RCC 7860 (cell line): Measurements from ENCODE around the gene CLPX.
"Not testable (repeated sequence)": the region's sequence is repeated elsewhere in the genome, so short reads cannot be mapped to it uniquely, and the experiment has no call there.

Experiments
- DNase-seq: peaks from one replicate; pipeline ENCODE4 v3.0.0-alpha.2; 2015; ENCODE audit warnings: low spot score
- FAIRE-seq: peaks from 2 replicates; lab custom pipeline; 2012; peaks lifted over from hg19 to GRCh38; lab: Jason Lieb, UNC

CLPX gene

GRCh38 chr15:65184868-65185717, at the start of gene CLPX:
Gene CLPX, minus strand, starts transcription at chr15:65185342. Its CDS starts 189 bp downstream, at chr15:65185153.
- FAIRE-seq = no peak

GRCh38 chr15:65233696-65234095, 48.6 kb upstream of the CLPX start:
- DNase-seq (no peak), FAIRE-seq (no peak)

More at GRCh38 chr15:65184868-65185717, at the start of gene CLPX:
- peak; percentile 79 for DNase-seq

- no peak for DNase-seq
- no peak for FAIRE-seq
Observed at GRCh38 chr15:65232520-65232919, 47.4 kb upstream of the CLPX start.

DNA sequence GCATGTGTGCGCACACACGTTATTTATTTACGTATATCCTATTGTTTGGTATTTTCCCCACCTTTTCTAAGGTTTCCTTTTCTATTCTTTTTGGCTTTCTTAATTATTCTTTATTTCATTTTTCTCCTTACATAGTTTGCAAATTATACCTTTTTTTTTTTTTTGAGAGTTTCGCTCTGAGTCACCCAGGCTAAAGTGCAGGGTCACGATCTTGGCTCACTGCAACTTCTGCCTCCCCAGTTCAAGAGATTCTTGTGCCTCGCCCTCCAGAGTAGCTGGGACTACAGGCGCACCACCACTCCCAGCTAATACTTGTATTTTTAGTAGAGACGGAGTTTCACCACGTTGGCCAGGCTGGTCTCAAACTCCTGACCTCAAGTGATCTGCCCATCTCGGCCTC, 46.2 kb upstream of the CLPX start:
- FAIRE-seq (no peak), DNase-seq (no peak)

DNA sequence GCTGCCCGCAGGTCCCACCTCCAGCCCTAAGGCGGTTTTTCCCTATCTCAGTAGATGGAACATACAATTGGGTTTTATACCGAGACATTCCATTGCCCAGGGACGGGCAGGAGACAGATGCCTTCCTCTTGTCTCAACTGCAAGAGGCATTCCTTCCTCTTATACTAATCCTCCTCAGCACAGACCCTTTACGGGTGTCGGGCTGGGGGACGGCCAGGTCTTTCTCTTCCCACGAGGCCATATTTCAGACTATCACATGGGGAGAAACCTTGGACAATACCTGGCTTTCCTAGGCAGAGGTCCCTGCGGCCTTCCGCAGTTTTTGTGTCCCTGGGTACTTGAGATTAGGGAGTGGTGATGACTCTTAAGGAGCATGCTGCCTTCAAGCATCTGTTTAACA, 41.8 kb upstream of the CLPX start:
- not testable (repeated sequence) for DNase-seq, FAIRE-seq

DNA sequence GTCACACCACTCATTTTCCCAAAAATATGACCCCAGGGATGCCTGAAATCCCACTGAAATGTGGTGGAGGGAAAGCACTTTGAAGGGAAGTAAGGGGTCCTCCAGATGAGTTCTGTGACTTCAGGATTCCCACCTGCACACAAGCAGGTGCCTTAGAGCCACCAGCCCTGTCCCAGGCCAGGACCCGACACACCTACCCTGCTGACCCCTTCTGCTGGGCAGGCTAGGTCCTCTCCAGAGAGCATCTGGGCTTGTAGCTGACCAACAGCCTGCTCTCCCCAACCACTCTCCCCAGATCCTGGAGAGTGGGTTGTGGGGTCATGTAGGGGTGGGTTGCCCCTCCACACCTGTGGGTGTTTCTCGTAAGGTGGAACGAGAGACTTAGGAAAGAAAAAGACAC, 41.1 kb upstream of the CLPX start:
- FAIRE-seq = no peak

GRCh38 chr15:65223996-65224395, 38.9 kb upstream of the CLPX start:
- FAIRE-seq = no peak
- DNase-seq = no peak

More for the DNA sequence above, 41.1 kb upstream of the CLPX start:
- DNase-seq = no peak

- DNase-seq (no peak), FAIRE-seq (no peak)
Observed at GRCh38 chr15:65222891-65223290, 37.7 kb upstream of the CLPX start.

- DNase-seq (no peak), FAIRE-seq (no peak)
Observed at GRCh38 chr15:65221697-65222096, 36.6 kb upstream of the CLPX start.

DNA sequence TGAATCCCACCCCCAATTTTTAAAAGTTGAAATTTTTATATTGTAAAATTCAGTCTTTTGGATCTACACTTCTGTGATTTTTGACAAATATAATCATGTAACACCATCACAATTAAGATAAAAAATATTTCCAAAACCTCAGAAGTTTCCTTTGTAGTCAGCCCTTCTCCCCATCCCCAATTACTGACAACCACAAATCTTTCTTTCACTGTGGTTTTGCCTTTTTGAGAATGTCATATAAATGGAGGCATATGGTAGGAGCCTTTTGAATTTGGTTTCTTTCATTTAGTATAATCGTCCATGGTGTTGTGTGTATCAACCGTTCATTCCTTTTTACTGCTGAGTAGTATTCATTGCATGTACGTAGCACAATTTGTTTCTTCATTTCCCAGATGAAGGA, 34.0 kb upstream of the CLPX start:
- FAIRE-seq (no peak), DNase-seq (no peak)

DNA sequence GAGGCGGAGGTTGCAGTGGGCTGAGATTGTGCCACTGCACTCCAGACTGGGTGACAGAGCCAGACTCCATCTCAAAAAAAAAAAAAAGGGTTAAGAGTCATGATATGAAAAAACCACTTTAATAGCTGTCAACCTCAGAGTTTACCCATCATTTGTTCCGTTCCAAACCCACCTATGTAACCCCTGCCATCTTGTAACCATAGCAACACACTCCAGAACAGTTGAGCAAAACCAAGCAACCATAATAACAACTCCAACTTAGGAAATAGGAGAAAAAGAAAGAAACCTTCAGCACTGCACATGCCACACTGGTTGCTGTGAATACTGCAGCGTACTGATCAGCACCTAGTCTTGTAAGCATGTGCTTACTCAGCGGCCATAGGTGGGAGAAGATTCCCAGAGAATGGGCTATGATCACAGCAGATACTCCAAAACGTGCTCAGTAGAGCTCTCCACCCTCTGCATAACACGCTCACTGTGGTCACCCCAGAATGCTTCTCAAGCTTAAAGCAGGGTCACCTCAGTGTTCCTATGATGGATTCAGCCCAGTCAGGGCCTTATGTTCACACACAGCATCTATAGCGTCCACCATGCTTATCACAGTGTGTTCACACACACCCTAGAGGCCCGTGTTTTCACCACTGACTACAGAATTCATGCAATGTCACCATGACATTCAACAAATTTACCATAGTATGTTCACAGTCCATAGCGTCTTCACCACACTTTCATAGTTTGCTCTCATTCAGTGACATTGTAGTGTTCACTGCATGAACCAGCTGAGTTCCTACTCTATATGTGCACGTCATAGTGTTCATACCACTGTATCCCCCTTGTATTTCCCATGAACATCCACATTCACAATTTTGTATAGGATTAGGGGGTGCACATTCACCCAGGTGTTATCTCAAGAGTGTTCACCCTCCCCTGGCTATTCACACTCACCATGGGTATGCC, 32.7 kb upstream of the CLPX start:
- DNase-seq = no peak
- FAIRE-seq = no peak

DNA sequence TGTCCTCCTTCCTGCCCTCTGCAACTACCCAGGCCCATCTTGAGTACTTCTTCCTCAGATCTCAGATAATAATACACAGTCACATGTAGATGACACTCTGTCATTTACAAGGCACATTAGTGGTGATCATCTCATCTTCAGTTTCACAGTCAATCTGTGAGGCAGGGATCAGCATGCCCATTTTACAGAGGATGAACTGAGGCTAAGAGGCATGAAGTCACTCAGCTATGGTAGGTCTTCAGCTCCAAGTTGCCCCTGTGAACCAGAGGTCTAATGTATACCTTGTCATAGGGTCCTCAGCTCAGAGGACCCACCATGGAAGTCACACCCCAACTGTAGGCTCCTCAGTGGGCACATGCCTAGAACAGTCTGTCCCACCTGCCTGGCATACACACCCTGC, 30.4 kb upstream of the CLPX start:
- FAIRE-seq (no peak), DNase-seq (no peak)

- DNase-seq (no peak), FAIRE-seq (no peak)
Observed at GRCh38 chr15:65214010-65214409, 28.9 kb upstream of the CLPX start.

- FAIRE-seq = no peak
- no peak for DNase-seq
Observed at GRCh38 chr15:65213241-65213640, 28.1 kb upstream of the CLPX start.

DNA sequence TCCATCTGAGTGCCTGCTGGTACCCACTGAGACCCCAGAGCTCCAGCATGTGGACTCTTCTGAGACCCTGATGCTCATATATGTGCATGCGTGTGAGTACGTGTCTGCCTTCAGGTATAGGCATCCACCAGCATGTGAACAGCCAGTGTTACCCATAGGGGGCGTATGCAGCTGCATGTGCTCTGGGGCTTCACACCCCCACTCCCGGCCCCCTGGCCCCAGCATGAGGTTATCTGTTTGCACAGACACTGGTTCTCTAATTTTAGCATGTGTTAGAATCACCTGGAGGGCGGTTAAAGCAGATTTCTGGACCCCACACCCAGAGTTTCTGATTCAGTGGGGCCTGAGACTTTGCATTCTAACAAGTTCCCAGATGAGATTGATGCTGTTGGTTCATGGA, 27.0 kb upstream of the CLPX start:
- DNase-seq = no peak
- no peak for FAIRE-seq

DNA sequence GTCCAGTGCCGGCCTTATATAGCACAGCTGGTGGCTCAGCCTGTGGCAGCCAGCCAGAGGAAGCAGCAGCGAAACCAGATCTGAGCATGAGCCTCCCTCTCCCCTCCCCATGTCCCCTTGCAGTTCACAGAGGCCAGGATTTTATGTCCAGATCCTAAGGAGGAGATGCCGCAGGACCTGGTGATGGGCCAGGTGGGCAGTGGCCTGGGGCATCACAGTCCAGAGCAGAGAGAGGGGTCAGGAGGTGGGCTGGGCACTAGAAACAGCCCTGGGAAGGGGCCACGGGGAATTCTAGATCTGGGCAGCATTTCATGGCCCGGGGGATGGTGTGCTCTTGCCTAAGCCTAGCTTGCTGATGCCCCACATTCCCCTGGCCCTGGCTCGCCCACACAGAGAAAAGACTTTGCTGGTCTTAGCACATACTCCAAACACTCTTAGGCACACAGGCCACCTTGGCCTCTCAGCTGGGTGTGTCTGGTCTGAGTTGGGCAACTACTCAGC, 26.4 kb upstream of the CLPX start:
- no peak for DNase-seq
- FAIRE-seq = no peak

DNA sequence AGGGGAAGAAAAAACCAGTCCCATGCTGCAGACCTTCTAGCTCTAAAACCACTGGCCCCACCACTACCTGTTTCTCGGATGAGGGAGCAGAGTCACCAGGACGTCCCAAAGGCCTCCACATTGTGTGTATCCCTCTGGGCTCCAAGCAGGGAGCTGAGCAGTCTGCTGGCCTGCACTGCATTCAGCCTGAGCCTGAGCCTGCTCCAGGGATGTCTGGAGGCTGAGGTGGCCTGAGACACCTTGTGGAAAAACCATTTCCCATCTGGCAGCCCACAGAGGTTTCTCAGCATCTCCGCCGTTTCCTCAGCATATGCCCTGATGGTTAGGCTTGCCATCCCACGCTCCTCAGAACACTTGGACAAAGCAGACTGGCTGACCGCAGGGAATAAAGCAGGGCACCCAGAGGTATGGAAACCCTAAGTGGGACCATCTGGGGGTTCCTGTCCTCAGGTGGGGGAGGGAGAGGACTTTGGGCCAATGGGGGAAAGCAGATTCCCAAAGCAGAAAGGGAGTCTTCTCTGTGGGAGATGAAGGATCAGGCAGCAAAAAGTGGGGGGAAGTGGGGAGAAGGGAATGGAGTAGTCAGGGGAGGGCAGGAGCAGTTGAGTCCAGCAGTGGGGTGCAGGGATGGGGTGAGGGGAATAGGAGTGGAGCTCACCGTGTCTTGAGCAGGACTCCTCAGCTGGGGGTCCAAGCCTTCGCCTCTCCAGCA, 25.8 kb upstream of the CLPX start, which contains the start of gene CILP:
TSS of gene CILP (minus strand) at position 704 of the 712 bp plus-strand sequence. CDS start 1,718 bp downstream, outside the sequence.
- no peak for FAIRE-seq

DNA sequence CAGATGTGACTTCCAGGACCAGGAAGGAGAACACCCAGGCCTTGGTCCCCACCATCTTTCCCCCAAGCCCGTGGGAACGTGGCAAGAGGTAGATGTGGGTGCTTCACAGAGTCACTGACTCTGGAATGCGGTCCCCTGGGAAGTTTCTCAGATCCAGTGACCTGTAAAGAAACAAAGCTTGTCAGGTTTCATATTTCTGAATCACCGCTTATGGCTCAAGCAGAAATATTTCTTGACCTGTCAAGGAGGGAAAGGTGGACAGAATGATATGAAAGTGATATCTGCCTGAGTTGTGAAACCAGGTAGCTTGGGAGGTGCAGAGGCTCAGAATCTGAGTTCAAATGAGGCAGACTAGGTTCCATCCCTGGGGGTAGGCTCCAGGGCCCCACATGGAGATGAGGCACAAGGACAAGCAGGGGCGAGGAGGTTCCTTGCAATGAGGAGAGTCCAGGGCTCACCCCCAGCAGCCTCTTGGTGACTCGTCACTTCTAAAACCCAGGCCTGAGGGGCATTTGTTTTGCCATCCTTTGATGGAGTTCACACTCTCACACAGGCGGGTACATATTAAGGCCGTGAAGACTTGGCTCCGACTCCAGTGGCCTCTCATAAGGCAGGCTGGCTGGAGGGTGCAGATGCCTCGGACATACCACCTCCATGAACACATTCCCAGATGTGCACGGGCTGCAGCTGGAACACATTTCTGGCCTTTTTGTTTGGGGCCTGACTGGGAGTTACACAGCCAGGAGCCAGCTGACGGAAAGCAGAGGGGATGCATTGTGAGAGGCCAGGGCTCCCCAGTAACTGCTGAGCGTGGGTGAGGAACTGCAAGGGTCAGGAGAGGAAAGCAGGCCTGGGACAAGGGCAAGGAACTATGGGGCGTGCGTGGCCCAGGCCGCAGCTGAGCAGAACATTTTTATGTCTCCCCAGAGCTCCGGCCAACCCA, 24.8 kb upstream of the CLPX start:
- FAIRE-seq (no peak), DNase-seq (no peak)

More for the DNA sequence above, 25.8 kb upstream of the CLPX start, which contains the start of gene CILP:
- no peak for DNase-seq

DNA sequence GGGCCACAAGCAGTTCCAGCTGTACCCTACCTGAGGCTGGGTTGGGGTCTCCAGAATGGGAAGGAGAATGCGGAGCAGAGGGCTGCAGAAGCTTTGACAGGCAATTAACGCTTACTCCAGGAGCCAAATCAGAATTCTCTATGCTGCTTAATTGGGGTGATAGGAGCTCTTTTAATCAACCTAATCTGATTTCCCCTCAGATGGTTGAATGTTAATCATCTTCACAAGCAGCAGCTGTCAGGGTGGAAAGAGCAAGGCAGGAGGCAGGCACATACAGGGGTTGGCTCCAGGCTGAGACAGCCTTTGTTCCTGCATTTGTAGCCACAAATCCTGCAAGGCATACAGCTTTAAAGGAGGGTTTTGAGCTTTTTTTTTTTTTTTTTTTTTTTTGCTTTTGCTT, 23.5 kb upstream of the CLPX start:
- FAIRE-seq = no peak
- no peak for DNase-seq
